ENCODE data around the gene PGAP3.
"Not testable (repeated sequence)": the region's sequence is repeated elsewhere in the genome, so short reads cannot be mapped to it uniquely, and the experiment has no call there.

The PGAP3 gene

DNA sequence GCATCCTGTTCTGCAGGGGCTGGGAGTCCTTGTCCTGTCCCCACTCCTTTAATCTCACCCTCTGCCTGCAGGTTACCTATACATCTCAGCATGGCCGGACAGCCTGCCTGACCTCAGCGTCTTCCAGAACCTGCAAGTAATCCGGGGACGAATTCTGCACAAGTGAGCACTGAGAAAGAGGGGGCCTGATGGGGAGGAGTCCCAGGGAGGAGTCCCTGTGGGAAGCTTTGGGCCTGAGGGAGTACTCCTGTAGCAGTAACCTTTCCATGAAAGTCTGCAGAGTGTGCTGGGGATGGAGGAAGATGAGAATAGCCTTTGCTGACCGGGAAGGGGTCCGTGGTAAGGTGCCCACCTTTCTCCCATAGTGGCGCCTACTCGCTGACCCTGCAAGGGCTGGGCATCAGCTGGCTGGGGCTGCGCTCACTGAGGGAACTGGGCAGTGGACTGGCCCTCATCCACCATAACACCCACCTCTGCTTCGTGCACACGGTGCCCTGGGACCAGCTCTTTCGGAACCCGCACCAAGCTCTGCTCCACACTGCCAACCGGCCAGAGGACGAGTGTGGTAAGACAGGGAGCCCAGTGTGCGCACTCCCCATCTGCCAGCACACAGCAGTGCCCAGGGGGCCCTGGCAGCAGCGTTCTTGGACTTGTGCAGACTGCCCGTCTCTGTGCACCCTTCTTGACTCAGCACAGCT is 27.7 kb upstream of the PGAP3 start:
- DNase-seq (ENCODE audit: low read depth in 1 of 2, low spot score in 1 of 2): no peak

DNA sequence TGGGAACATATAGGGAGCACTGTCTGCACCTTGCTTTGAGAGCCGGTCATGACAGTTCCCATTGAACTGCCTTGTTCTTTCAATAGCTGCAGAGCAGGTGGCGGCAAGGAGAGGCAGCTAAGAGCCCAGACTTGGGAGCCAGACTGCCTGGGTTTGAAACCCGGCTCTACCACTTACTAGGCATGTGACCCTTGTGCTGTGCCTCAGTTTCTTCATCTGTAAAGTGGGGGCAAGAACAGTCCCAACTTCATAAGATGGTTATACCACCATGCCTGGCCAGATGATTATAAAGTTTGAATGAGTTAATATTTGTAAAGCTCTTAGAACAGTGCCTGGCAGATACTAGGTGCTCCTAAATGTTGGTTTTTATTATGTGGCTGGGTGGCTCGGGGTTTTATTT is 26.4 kb upstream of the PGAP3 start:
- no peak for DNase-seq (ENCODE audit: low read depth in 1 of 2, low spot score in 1 of 2)

DNA sequence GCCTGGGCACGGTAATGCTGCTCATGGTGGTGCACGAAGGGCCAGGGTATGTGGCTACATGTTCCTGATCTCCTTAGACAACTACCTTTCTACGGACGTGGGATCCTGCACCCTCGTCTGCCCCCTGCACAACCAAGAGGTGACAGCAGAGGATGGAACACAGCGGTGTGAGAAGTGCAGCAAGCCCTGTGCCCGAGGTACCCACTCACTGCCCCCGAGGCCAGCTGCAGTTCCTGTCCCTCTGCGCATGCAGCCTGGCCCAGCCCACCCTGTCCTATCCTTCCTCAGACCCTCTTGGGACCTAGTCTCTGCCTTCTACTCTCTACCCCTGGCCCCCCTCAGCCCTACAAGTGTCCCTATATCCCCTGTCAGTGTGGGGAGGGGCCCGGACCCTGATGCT is 24.0 kb upstream of the PGAP3 start:
- no peak for DNase-seq (ENCODE audit: low read depth in 1 of 2, low spot score in 1 of 2)

DNA sequence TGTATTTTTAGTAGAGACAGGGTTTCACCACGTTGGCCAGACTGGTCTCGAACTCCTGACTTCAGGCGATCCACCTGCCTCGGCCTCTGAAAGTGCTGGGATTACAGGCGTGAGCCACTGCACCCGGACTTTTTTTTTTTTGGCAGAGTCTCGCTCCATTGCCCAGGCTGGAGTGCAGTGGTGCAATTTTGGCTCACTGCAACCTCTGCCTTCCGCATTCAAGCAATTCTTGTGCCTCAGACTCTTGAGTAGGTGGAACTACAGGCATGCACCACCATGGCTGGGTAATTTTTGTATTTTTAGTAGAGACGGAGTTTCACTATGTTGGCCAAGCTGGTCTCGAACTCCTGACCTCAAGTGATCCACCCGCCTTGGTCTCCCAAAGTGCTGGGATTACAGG is 23.2 kb upstream of the PGAP3 start:
- DNase-seq (ENCODE audit: low read depth in 1 of 2, low spot score in 1 of 2): not testable (repeated sequence)

DNA sequence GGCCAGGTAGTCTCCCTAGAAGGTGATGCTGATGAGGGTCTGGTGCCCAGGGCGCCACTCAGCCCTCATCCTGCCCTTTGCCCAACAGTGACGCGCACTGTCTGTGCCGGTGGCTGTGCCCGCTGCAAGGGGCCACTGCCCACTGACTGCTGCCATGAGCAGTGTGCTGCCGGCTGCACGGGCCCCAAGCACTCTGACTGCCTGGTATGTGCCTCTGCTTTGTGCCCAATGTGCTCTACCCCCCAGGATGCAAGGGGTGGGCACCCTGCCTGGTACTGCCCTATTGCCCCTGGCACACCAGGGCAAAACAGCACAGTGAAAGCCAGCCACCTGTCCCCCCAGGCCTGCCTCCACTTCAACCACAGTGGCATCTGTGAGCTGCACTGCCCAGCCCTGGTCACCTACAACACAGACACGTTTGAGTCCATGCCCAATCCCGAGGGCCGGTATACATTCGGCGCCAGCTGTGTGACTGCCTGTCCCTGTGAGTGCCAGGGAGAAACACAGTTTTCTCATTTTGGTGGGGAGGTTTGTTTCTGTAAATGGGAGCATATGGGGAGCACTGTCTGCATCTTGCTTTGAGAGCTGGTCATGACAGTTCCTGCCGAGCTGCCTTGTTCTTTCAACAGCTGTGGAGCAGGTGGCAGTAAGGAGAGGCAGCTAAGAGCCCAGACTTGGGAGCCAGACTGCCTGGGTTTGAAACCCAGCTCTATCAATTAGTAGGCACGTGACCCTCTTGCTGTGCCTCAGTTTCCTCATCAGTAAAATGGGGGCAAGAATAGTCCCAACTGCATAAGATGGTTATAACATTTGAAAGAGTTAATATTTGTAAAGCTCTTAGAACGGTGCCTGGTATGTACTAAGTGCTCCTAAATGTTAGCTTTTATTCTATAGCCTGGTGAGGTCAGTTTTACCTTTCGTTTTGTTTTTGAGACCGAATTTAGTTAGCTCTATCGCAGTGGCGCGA is 22.4 kb upstream of the PGAP3 start:
- DNase-seq (ENCODE audit: low read depth in 1 of 2, low spot score in 1 of 2): no peak

DNA sequence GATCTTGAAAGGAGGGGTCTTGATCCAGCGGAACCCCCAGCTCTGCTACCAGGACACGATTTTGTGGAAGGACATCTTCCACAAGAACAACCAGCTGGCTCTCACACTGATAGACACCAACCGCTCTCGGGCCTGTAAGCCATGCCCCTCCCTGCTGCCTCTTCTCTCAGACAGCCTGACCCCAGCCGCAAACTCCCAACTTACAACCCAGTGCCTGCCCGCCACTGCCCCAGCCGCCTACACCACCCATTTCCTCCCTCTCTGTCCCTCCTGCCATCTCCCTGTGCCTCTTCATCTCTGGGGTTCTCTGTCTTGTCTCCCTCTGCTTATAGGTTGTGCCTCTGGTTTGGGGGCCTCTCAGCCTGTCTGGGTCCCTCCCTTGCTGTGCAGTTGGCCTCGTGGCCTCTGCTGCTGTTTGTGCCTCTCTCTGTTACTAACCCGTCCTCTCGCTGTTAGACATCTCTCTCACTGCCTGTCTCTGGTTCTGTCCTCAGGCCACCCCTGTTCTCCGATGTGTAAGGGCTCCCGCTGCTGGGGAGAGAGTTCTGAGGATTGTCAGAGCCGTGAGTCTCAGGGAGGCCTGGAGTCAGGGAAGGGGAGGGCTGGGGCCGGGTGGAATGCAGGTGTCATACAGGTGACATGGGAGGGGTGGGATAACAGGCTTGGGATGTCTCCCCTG is 21.6 kb upstream of the PGAP3 start:
- DNase-seq (ENCODE audit: low read depth in 1 of 2, low spot score in 1 of 2): no peak

DNA sequence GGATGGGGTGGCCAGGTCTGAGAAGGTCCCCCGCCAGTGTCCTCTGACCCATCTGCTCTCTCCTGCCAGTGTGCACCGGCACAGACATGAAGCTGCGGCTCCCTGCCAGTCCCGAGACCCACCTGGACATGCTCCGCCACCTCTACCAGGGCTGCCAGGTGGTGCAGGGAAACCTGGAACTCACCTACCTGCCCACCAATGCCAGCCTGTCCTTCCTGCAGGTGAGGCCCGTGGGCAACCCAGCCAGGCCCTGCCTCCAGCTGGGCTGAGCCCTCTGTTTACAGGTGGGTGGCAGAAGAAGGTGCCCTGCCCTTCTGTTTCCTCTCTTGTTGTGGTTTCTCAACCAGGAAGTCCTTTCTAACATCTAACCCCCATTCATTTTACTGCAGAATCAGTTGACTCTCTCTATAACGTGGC is 19.1 kb upstream of the PGAP3 start:
- DNase-seq (ENCODE audit: low read depth in 1 of 2, low spot score in 1 of 2): no peak

DNA sequence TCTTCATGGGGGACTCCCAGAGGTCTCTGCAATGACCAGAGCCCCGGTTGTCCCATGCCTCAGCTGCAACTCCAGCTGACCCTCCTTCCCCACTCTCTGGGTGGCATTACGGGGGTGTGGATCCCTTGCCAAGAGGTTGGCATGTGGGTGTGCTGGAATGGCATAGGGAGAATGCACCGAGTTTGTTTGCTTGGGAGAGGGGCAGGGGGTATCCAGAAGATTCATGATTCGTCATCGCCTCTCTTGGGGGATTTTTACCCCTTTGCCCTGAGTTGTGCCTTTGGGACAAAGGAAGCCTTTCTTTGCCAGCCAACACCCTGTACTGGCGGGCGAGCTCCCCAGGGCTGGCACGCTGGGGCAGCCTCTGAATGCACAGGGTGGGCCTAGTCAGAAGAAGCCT is 18.5 kb upstream of the PGAP3 start:
- DNase-seq (ENCODE audit: low read depth in 1 of 2, low spot score in 1 of 2): no peak

DNA sequence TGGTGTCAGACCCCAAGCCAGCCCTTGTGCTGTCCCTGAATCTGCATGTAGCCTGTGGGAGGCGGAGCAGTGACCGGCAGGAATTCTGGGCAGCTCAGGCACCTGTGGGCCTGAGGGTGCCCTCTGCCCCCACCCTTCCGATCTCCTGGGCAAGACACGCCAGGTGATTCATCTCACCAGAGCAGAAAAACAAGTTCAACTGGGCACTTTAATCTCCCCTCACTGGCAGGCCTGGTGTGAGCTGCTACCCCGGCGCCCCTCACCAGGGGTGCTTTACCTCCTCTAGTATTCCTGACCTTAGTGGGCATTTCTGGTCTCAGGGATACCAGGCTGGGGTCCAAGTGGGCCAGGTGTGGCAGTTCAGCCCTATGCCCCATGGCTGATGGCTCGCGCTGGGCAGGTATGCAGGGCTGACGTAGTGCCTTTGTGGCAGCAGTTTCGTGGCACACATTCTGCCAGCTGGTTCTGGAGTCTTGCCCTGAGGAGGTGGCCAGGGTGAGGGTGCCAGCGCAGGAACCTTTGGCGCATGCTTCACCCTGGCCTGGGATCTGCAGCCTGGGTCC is 18.0 kb upstream of the PGAP3 start:
- DNase-seq (ENCODE audit: low read depth in 1 of 2, low spot score in 1 of 2): no peak

DNA sequence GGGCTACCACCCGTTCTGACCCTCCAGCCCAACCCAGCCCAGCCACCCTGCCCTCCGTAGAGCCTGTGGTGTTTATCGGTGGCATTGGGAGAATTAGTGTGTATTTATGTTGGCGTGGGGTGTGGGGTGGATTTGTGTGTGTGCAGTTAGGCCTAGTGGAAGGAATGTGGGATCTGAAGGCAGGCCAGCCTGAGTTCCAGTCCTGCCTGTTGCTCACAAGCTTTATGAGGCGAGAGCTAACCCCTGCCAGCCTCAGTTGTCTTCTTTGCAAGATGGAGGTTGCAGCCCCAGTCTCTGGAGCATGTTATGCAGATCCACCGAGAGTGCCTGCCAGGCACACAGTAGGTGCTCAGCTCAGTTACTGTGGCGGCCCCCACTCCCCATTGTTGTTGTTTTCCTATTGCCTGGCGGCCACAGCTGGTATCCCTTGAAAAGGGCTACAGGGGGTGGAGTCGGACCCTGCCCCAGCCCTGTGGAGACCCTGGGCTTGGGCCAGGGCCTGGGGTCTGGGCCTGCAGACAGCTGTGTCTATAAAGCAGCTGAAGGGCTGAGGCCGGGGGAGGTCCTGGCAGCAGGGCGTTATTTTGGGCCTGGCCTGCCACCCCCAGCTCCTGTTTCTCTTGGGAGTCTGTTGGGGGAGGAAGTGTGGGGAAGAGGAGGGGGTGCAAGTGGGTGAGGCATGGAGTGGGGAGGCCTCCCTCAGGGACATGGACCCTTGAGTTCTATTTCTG is 17.1 kb upstream of the PGAP3 start:
- DNase-seq (ENCODE audit: low read depth in 1 of 2, low spot score in 1 of 2): no peak

DNA sequence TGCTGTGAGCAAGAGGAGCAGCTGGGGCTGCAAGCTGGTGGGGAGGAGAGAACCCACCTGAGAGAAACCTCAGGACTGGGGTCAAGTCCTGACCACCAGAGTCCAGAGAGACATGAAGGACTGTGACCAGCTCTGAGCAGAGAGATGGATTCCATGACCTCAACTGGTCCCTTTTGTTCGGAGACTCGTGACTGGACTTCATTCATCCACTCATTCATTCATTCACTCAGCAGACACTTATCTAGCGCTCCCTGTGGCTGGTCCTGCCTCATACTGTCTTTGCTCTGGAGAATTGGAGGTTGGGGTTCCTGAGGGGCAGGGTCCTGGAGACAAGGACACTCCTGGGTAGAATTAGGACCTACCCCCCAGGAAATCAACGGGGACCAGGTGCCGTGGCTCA is 16.1 kb upstream of the PGAP3 start:
- DNase-seq (ENCODE audit: low read depth in 1 of 2, low spot score in 1 of 2): no peak

DNA sequence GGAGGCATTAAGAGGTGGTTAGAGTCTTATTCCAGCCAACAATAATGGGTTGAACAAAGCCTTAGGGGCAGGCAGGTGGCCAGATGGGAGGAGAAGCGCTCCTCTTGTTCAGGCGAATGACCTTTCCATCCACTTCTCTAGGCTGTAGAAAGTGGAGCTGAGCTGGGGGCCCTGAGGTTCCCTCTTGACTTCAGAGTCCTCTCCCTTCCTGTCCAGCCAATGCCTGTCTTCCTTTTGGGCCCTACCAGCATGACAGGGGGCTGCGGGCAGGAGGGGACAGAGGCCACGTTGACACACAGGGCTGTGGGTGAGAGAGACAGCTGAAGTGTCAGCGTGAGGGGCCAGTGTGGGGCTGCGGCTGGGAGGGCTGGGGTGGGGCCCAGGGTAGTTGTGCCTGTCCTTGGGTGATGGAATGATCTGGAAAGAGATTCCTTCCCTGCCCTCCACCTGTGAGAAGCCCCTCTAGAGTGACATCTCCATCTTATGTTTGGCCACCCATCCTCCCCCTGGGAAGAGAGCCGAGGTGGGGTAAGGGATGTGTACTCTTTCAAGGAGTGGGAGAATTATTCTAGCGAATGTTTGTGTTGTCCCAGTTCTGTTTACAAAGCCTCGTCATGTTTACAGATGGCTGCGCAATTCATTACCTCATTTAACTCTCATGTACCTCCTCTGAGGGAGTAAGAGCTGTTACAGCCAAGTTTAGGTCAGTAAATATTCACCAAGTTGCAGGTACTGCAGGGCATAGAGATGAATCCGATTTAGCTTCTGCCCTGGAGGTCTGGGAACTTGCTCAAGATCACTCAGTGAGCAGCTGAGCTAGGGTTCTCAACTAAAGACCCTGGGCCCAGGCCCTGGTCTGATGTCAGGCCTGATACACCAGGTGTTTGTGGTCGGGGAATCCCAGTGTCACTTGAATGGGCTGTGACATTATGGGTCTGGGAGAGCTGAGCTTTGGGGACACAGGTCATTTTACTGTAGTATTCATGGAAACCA is 15.3 kb upstream of the PGAP3 start:
- DNase-seq (ENCODE audit: low read depth in 1 of 2, low spot score in 1 of 2): no peak

DNA sequence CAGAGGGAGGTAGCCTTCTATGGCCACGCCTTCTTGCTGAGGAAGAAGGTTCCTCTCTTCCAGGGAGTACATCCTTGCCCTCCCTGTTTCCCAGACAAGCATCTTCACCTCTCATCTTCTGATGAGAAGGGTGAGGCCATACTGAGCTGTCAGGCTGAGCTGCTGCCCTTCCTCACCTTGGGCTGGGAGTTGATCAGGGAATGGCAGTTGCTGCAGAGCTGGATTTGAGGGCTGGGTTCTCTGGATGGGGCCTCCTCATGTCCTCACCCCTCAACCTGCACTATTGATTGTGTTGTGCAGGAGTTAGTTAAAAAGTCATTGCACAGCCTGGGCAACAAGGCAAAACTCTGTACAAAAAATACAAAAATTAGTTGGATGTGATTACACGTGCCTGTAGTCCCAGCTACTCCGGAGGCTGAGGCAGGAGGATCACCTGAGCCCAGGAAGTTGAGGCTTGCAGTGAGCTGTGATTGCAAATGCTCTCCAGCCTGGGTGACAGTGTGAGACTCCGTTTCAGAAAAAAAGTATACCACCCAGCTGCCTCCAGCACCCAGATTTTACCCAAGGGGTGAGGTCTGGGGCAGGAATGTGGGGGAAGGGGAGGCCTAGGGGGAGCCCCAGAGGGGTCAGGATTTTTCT is 14.0 kb upstream of the PGAP3 start:
- no peak for DNase-seq (ENCODE audit: low read depth in 1 of 2, low spot score in 1 of 2)

DNA sequence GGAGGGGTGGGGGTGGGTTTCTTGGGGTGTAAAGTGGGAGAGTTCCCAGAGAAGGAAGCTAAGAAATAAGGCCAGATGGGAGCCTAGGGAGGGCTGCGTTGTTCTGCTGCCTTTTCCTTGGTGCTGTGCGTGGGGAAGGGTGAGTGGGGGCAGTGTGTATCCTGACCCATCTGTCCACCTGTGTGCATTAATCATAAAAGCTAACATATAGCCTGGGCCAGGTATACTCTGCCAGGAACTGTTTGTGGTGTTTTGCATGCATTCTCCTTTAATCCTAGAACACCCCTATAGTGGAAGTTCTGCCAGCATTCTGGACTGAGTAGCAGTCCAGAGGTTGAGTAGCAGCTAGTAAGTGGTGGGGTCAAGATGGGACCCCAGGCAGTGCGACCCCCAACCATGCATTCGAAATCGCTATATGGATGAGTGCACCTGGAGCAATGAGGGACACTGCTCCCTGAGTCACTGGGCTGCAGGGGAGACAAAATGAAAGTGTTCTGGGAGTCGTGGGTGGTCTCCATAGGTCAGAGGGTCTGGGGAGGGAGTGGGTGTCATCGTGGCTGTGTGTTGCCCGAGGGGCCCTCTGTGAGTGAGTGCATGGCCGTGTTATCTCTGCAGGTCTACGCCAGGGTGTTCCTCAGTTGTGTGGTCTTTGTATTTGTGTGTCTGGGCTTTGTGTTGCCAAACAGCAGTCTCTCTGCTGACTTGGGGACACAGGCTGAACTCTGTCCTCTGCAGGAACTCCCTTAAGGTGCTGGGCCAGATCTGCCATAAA is 13.3 kb upstream of the PGAP3 start:
- no peak for DNase-seq (ENCODE audit: low read depth in 1 of 2, low spot score in 1 of 2)

DNA sequence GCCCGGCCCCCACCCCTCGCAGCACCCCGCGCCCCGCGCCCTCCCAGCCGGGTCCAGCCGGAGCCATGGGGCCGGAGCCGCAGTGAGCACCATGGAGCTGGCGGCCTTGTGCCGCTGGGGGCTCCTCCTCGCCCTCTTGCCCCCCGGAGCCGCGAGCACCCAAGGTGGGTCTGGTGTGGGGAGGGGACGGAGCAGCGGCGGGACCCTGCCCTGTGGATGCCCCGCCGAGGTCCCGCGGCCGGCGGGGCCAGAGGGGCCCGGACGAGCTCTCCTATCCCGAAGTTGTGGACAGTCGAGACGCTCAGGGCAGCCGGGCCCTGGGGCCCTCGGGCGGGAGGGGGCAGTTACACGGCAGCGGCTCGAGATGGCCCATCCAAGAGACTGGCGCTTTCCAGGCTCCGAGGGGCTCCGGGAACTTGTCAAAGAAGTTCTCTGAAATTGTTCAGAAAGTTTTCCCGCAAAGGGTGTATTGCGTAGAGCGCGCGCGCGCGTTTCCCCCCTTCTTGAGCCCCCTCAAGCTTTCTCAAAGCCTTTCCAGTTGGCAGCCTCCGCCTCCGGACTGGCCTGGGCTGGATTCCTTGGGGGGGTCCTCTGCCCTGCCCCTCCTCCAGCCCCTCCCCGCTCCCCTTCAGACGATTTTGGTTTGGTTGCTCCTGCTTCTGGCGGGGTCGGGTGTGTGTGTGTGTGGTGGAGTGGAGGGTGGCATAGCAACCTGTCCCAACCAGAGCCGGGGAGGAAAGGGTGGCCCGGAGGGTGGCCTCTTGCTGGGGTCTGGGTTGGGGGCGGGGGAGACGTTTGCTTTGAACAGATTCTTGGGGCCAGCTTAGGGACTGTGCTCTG is 12.5 kb upstream of the PGAP3 start:
- DNase-seq (ENCODE audit: low read depth in 1 of 2, low spot score in 1 of 2): no peak

DNA sequence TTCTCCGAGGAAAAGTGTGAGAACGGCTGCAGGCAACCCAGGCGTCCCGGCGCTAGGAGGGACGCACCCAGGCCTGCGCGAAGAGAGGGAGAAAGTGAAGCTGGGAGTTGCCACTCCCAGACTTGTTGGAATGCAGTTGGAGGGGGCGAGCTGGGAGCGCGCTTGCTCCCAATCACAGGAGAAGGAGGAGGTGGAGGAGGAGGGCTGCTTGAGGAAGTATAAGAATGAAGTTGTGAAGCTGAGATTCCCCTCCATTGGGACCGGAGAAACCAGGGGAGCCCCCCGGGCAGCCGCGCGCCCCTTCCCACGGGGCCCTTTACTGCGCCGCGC is 11.9 kb upstream of the PGAP3 start, which contains the start of gene ERBB2:
Gene ERBB2 (plus strand): TSS at position 247 of the 330 bp plus-strand sequence. CDS start 175 bp downstream, outside the sequence.
- no peak for DNase-seq (ENCODE audit: low read depth in 1 of 2, low spot score in 1 of 2)

DNA sequence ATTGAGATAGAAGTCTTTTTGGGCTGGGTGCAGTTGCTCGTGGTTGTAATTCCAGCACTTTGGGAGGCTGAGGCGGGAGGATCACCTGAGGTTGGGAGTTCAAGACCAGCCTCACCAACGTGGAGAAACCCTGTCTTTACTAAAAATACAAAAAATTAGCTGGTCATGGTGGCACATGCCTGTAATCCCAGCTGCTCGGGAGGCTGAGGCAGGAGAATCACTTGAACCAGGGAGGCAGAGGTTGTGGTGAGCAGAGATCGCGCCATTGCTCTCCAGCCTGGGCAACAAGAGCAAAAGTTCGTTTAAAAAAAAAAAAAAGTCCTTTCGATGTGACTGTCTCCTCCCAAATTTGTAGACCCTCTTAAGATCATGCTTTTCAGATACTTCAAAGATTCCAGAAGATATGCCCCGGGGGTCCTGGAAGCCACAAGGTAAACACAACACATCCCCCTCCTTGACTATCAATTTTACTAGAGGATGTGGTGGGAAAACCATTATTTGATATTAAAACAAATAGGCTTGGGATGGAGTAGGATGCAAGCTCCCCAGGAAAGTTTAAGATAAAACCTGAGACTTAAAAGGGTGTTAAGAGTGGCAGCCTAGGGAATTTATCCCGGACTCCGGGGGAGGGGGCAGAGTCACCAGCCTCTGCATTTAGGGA is 11.4 kb upstream of the PGAP3 start:
- not testable (repeated sequence) for DNase-seq (ENCODE audit: low read depth in 1 of 2, low spot score in 1 of 2)

Measured in stimulated activated CD4-positive, alpha-beta T cell treated with anti-CD3 and anti-CD28 coated beads, Interleukin-15, amount 100 ng/mL, for 1 hour (primary cell).